ENCODE results near the gene SLC35G1. TPM values are rescaled to one million over a fixed set of nuclear protein-coding genes. Genes with fewer than 3 reads are reported as not detected.

The SLC35G1 gene
- total RNA-seq, 1 donor from 2014 or later = 2.7 TPM

- DNase-seq (ENCODE audit: extremely low read depth, low read depth, low spot score) = no peak
Observed at GRCh38 chr10:93947055-93947454, 53.3 kb downstream of the SLC35G1 start.

- DNase-seq (ENCODE audit: extremely low read depth, low read depth, low spot score) = no peak
Observed at GRCh38 chr10:93947524-93947923, 53.7 kb downstream of the SLC35G1 start.

GRCh38 chr10:93951905-93952304 lies 58.1 kb downstream of the SLC35G1 start:
- no peak for DNase-seq (ENCODE audit: extremely low read depth, low read depth, low spot score)

Other genes starting within 250 kb of the SLC35G1 start
- gene FRA10AC1, start 191.4 kb upstream of the SLC35G1 start, total RNA-seq = 6.9 and 19.0 TPM in 2 replicates
- gene LGI1, start 136.0 kb upstream of the SLC35G1 start, total RNA-seq = not detected in 2 replicates
- gene PLCE1, start 100.0 kb downstream of the SLC35G1 start, total RNA-seq = 0.19 and 0.29 TPM in 2 replicates